NT2/D1 (cell line): ENCODE data around the gene BOLA1.
A peak's percentile ranks its signal among the peaks of the same experiment; 100 is the strongest.
"Not testable (repeated sequence)": the region's sequence is repeated elsewhere in the genome, so short reads cannot be mapped to it uniquely, and the experiment has no call there.

Experiments used
- DNase-seq: peaks from one replicate; pipeline ENCODE4 v3.0.0-alpha.2; 2011; ENCODE audit warnings: low read depth, low spot score
- H3K27me3 ChIP-seq: 2 replicates; pipeline ENCODE4 v1.6.0; 2011; ENCODE audit warnings: mild to moderate bottlenecking; ENCODE audit not compliant: insufficient read length, insufficient read depth
- H3K36me3 ChIP-seq: 2 replicates; pipeline ENCODE4 v1.6.1; 2011; ENCODE audit warnings: mild to moderate bottlenecking, low read length, mixed read lengths; ENCODE audit not compliant: insufficient read depth, insufficient read length
- H3K4me1 ChIP-seq: 2 replicates; pipeline ENCODE4 v1.5.1; 2011; ENCODE audit not compliant: insufficient read depth, insufficient read length
- H3K4me3 ChIP-seq: 2 replicates; pipeline ENCODE4 v1.5.1; 2011; ENCODE audit warnings: low read depth; ENCODE audit not compliant: insufficient read length
- H3K9ac ChIP-seq: 2 replicates; pipeline ENCODE4 v1.6.0; 2011; ENCODE audit warnings: low read depth; ENCODE audit not compliant: insufficient read length
- H3K9me3 ChIP-seq: 2 replicates; pipeline ENCODE4 v1.5.1; 2011; ENCODE audit warnings: mild to moderate bottlenecking, low read length; ENCODE audit not compliant: insufficient read depth
- SUZ12 ChIP-seq: IDR thresholded peaks from 2 replicates; pipeline ENCODE4 v1.6.1; 2011; ENCODE audit not compliant: insufficient read length, insufficient read depth; ENCODE audit errors: extremely low read depth
- YY1 ChIP-seq: IDR thresholded peaks from 2 replicates; pipeline ENCODE4 v1.6.1; 2011; ENCODE audit not compliant: insufficient read length, insufficient read depth
- ZNF274 ChIP-seq: IDR thresholded peaks from 2 replicates; pipeline ENCODE4 v1.6.1; 2011; ENCODE audit warnings: mild to moderate bottlenecking, low read depth, low read length

The BOLA1 gene, protein sequence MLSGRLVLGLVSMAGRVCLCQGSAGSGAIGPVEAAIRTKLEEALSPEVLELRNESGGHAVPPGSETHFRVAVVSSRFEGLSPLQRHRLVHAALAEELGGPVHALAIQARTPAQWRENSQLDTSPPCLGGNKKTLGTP

DNA sequence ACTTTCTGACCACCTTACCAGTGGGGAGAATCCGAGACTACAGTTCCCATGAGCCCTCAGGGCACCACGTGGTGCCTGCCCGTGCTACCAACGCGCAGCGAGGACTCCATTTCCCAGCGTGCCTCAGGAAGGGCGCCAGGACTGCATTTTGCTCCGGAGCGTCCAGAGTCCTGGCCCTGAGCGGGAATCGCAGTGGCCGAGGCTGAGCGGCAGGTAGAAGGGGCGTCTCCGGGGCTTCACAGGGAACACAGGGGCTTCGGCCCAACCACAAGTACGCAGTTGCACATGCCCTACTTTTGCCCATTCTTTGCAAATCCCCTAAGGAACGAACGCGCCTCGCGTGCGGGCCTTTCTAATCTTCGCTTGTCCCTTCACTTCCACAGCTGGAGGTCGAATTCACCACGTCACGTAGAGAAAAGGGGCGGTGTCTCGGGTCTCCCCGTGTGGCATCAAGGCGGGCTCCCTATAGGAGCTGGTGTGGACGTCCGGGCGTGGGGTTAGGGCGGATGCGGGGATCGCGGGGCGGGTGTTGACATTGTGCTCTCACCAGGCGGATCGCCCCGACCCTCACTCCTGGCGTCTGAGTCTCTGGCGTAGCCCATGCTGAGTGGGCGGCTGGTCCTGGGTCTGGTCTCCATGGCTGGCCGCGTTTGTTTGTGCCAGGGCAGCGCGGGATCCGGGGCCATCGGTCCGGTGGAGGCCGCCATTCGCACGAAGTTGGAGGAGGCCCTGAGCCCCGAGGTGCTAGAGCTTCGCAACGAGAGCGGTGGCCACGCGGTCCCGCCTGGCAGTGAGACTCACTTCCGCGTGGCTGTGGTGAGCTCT, at the start of gene BOLA1:
TSS of gene BOLA1 (plus strand) at position 109 of the 825 bp plus-strand sequence. CDS start at position 601, 492 bp downstream.
- DNase-seq, result peak; percentile 66
- Histone ChIP-seq H3K4me1 (no peaks in the 10 kb centered on the region), H3K27me3 (no peaks in the 10 kb centered on the region), H3K9me3 (peaks cover 12% of the 10 kb centered on the region; the same call in 1 of the 2 replicates), H3K9ac (no peak within 1 kb of the TSS), H3K36me3 (peaks cover 2% of the 10 kb centered on the region), H3K4me3 (peak within 1 kb of the TSS; percentile 3)
- no peak for TF ChIP-seq ZNF274
- no peak for TF ChIP-seq YY1
- no peak for TF ChIP-seq SUZ12

DNA sequence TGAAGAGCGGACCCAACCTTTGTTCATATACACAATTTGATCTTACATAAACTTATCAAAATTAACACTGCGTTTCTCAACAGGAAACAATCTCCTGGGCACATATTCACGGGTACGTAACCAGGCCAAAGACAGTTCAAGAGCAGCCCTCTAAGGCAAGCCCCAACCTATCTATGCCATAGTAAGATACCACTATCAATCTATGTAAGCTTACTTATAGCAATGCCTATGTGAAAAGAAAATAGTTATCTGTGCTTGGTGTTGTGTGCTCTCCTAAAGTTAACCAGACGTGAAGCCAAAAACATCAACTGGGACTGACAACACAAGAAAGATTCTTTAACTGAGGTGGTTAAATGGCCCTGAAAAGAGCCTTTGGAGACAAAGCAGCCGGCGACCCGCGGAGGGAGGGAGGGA, 49.4 kb upstream of the BOLA1 start:
- Histone ChIP-seq H3K4me1 (peaks cover 3% of the 10 kb centered on the region), H3K27me3 (no peaks in the 10 kb centered on the region), H3K4me3 (peak overlapping the region; percentile 91), H3K36me3 (peaks cover 20% of the 10 kb centered on the region), H3K9ac (peak overlapping the region; percentile 97), H3K9me3 (no peaks in the 10 kb centered on the region)
- DNase-seq, result no peak
- TF ChIP-seq ZNF274 (no peak), SUZ12 (no peak), YY1 (no peak)

DNA sequence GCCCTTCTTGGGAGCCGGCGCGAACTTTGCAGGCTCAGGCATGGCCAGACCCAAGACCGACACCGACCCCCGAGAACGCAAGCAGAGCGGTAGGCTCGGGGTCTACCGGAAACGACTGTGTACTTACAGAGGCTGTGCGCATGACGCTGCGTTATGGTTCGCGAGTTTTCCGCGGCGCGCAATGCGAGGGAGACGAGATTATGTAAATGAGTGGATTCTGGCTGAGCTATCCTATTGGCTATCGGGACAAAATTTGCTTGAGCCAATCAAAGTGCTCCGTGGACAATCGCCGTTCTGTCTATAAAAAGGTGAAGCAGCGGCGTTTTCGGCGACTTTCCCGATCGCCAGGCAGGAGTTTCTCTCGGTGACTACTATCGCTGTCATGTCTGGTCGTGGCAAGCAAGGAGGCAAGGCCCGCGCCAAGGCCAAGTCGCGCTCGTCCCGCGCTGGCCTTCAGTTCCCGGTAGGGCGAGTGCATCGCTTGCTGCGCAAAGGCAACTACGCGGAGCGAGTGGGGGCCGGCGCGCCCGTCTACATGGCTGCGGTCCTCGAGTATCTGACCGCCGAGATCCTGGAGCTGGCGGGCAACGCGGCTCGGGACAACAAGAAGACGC, 48.5 kb upstream of the BOLA1 start:
- H3K4me1 ChIP-seq, H3K9me3 ChIP-seq, H3K27me3 ChIP-seq, DNase-seq, H3K9ac ChIP-seq, H3K4me3 ChIP-seq: not testable (repeated sequence)
- peaks cover 18% of the 10 kb centered on the region for H3K36me3 ChIP-seq

DNA sequence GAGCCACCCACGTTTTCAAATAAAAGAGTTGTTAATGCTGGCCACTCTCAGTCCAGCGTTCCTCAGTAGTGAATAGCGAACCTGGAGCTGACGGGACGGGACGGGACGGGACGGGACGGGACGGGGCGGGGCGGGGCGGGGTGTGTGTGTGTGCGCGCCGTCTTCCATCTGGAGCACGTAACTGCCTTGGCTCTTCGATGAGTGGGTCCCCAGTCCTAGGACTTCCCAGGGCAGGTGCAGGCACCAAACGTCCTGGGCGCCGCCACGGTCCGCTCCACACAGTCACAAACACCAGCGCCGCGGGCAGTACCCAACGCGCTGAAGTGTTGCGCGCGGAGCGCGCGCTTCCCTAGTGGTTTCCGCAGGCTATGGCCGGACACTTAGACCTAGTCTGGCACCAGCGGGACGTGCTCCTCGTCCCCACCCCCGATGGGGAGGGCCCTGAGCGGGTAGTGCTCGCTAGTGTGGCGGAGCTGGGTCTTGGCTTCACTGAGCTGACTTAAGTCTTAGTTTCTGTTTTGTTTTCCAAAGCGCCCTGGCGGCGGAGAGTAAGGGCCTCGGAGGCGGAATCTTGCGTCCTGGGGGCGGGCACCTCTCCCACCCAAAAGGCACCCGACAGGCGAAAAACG, 47.7 kb upstream of the BOLA1 start:
- H3K9ac ChIP-seq, H3K9me3 ChIP-seq, H3K4me3 ChIP-seq, DNase-seq, H3K27me3 ChIP-seq, H3K4me1 ChIP-seq: not testable (repeated sequence)
- peaks cover 11% of the 10 kb centered on the region for H3K36me3 ChIP-seq

DNA sequence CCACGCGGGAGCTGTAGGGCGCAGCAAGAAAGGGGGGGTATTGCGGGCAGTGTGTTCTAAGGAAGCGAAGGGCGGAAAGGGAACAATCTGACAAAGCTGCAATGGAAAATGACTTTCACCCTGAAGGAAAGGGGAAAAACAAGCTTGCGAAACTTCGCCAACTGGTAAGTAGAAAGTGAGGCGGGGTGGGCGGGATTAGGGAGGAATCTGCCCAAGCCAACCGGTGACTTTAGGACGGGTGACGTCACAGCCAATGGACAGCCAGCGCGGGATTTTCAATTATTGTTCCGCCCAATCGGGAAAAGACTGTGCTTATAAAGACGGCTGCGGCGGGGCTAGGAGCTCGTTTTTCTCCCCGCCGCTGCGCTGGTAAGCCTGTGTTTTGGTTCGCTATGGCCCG, 47.1 kb upstream of the BOLA1 start:
- H3K9ac ChIP-seq, DNase-seq, H3K36me3 ChIP-seq, H3K27me3 ChIP-seq, H3K4me1 ChIP-seq, H3K9me3 ChIP-seq, H3K4me3 ChIP-seq: not testable (repeated sequence)

DNA sequence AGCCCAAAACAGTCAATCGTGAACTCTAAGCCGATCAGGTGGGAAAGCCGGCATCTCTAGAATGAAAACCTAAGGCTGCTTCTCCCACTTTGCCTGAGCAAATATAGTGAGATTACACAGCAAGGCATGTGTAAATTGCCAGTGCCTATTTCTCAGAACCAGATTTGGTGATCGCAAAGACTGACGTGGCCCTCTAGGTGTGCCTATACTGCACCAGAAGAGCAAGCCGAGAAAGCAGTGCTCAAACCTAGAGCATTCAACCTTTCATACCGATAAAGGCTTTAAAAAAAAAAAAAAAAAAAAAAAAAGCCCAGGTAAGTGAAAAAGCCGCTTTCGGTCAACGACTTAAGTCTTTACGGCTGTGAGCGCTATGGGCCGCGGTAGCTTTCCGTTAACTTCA, 39.1 kb upstream of the BOLA1 start:
- DNase-seq, H3K27me3 ChIP-seq, H3K36me3 ChIP-seq, H3K9me3 ChIP-seq, H3K9ac ChIP-seq, H3K4me1 ChIP-seq, H3K4me3 ChIP-seq: not testable (repeated sequence)

DNA sequence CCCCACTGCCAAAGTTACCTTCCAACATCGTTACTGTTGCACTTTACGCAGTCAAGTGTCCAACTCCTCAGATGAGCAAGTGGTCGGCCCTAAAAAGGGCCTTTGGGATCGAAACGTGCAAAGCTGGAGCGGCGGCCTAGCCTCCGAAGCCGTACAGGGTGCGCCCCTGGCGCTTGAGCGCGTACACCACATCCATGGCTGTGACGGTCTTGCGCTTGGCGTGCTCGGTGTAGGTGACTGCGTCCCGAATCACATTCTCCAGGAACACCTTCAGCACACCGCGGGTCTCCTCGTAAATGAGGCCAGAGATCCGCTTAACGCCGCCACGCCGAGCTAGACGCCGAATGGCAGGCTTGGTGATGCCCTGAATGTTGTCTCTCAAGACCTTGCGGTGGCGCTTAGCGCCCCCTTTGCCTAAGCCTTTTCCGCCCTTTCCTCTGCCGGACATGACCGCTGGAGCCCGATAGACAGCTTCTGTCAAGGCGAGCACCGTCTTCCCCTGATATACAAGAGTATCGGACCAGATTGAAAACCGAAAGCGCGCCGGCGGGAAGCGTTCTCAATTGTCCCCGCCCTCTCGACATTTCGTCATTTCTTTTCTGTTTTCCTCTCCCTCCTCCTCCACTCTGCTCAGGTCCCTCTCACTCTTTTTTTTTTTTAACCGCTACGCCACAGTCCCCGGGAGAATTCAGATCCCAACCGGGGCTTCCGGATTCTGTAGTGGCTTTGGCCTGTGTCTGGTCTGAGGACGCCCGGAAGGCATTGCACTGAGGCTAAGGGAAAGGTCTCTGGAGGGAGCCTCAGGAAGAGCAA, 38.5 kb upstream of the BOLA1 start:
- H3K4me3 ChIP-seq, H3K4me1 ChIP-seq, DNase-seq: not testable (repeated sequence)

DNA sequence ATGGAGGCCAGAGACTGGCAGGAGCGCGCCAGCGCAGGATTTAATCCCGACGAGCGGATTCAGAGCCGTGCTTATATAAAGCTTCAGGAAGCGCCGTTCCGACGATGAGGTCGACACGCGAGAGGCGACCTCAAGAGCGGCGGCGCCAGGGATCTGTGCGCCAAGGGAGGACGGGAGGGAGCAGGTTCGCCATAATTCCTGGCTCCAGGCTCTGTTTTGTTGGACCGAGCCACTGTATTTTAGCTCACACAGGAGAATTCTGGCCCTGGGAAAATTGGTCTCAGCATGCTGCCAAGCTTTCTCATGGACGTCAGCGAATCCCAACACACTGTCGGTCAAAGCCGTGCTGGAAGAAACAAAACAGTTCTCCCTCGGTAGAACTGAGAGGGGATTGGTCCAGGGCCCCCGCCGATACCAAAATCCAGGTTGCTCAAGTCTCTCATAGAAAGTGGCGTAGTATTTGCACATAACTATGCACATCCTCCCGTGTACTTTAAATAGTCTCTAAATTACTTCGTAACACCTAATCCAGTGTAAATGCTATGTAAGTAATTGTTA, 37.8 kb upstream of the BOLA1 start:
- not testable (repeated sequence) for H3K4me1 ChIP-seq, DNase-seq, H3K9me3 ChIP-seq, H3K4me3 ChIP-seq, H3K27me3 ChIP-seq, H3K36me3 ChIP-seq, H3K9ac ChIP-seq

More for the DNA sequence above, 38.5 kb upstream of the BOLA1 start:
- H3K27me3 ChIP-seq, H3K9ac ChIP-seq, H3K36me3 ChIP-seq, H3K9me3 ChIP-seq: not testable (repeated sequence)

DNA sequence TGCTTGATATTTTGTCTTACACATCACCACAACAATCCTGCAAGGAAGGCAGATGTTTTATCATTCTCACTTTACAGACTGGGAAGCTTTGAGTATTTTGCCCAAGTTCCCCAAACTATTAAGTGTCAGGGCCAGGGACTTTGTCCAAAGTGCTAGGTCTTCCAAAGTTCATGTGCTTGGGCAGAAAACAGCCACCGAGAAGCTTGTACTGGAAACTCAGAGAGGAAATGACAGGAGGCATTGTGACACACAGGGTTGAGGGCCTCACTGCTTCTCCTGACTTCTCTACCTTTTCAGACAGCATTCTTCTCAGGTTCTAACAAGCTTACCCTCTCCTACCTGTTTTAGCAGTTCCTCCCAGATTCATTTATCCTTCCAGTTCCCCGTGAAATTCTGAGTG, 32.5 kb upstream of the BOLA1 start:
- not testable (repeated sequence) for H3K4me1 ChIP-seq, DNase-seq, H3K9ac ChIP-seq, H3K4me3 ChIP-seq, H3K9me3 ChIP-seq, H3K27me3 ChIP-seq, H3K36me3 ChIP-seq

DNA sequence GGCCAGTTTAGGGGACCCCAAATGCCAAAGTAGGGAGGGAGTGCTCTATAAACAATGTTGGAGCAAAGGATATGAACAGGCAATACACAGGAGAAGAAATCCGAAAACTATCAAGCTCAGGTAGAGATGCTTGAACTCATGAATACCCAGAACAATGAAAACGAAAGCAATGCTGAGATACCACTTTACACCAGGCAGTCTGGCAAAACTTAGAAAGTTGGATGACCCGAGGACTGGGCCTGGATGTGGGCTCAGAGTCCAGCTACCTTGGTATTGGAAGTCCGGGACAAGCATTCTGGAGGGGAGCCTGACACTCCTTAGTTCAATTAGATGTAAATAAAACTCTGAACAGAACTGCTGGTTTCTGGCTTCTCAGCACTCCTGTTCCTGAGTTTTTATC, 26.3 kb upstream of the BOLA1 start:
- H3K9ac ChIP-seq, DNase-seq, H3K4me3 ChIP-seq, H3K27me3 ChIP-seq, H3K4me1 ChIP-seq, H3K9me3 ChIP-seq, H3K36me3 ChIP-seq: not testable (repeated sequence)
